Hindlimb muscle (tissue), 1 donor: Measurements from ENCODE around the gene ARHGAP40. TPM values are rescaled to one million over a fixed set of nuclear protein-coding genes. Genes with fewer than 3 reads are reported as not detected.
A peak's percentile ranks its signal among the peaks of the same experiment; 100 is the strongest.

Experiments
- DNase-seq: peaks from one replicate; pipeline ENCODE4 v3.0.0-alpha.2; 2013
- polyA plus RNA-seq: library from polyadenylated mRNA; unstranded; fragments of 120-200 nt; gene quantifications from one replicate; pipeline ENCODE4 v1.2.1, GENCODE V29; 2013; ENCODE audit not compliant: insufficient read length

ARHGAP40 gene
- polyA plus RNA-seq, 1 donor, result 0.09 TPM

- no peak for DNase-seq
Measured at GRCh38 chr20:38617830-38618196, 16.2 kb downstream of the ARHGAP40 start.

DNA sequence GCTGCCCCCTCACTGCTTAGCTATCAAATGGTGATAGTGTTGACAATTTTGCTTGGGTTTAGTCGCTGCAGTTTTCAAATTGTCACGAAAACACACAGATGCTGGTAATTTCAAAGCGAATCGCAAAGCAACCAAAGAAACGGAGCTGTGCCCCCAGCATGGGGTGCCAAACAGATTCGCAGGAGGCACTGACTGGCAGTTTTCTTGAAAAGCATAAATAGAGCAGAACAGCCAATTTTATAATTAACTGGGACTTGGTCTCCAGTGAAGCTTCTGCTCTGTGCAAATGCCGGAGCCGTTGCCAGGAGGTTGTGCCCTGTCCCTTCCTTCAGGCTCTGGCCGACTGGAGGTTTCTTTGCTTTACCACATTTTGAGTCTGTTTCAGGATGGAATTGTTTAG is 18.8 kb downstream of the ARHGAP40 start:
- DNase-seq, result no peak

DNA sequence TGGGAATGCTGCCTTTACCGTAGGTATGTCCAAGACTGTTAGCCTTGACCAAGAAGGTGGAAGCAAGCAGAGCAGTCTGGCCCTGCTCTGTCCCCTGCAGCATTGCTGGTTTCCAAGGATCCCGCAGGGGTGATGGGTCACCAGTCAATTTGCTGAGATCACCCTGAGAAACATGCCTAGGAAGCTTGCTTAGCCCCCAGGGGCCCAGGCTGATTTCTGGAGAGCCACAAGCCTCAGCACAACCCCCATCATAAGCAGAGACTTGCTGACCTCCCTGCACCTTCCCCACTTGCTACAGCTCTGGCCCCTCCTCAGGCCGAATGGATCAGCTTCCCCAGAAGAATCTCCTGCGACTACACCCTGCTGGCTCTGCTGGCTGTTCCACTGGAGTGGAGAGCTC is 21.5 kb downstream of the ARHGAP40 start:
- no peak for DNase-seq

DNA sequence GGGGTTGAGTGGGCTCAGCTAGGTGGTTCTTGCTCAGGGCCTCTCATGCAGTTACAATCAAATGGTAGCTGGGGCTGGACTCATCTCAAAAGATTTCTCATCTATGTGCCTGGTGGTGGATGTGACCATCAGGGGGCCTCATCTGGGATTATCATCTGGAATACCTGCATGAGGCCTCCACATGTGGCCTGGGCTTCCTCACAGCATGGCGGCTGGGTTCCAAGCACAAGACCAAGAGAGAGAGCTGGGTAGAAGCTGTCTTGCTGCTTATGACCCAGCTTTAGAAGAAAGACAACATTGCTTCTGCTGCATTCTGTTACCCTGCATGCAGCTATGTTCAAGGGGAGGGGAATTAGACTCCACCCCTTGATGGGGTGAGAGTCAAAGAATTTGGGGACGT is 22.5 kb downstream of the ARHGAP40 start:
- no peak for DNase-seq

DNA sequence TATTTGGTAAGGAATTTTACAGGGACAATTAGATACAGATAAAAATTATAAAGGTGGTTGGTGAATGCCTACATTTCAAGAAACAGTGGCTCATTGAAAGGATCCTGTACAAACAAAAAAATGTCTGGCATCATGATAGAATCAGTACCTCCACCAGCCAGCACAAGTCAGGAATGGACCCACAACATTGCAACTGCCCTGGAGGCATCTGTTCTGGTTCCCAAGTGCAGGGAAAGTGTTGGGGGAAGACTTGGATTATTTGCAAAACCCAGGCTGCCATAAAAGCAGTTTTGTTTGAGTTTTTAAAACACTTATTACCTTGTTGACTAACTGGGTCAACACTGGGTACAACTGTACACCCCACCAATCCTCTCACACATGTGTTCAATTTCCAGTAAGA is 24.3 kb downstream of the ARHGAP40 start:
- no peak for DNase-seq

DNA sequence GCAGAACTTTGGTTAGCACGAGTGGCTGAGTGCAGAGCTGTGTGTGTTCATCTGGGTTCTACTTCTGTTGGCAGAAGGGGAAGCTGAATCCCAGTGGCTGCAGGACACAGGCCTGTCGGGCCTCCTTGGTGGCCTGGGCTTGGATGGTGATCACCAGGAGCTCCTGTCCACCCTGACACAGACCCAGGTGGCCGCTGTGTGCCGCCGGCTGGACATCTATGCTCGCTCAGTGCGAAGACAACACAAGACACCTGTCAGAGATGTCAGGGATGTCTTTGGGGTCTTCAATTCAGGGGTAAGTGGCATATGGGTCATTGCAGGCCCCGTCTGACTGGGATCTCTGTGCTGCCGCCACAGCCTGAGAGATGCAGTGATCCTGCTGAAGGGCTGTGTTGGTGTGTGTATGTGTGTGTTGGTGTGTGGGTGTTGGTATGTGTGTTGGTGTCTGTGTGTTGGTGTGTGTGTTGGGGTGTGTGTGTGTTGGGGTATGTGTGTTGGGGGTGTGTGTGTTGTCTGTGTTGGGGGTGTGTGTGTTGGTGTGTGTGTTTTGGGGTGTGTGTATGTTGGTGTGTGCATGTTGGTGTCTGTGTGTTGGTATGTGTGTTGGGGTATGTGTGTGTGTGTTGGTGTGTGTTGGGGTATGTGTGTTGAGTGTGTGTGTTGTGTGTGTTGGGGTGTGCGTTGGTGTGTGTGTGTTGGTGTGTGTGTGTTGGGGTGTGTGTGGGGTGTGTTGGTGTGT is 25.5 kb downstream of the ARHGAP40 start:
- no peak for DNase-seq

DNA sequence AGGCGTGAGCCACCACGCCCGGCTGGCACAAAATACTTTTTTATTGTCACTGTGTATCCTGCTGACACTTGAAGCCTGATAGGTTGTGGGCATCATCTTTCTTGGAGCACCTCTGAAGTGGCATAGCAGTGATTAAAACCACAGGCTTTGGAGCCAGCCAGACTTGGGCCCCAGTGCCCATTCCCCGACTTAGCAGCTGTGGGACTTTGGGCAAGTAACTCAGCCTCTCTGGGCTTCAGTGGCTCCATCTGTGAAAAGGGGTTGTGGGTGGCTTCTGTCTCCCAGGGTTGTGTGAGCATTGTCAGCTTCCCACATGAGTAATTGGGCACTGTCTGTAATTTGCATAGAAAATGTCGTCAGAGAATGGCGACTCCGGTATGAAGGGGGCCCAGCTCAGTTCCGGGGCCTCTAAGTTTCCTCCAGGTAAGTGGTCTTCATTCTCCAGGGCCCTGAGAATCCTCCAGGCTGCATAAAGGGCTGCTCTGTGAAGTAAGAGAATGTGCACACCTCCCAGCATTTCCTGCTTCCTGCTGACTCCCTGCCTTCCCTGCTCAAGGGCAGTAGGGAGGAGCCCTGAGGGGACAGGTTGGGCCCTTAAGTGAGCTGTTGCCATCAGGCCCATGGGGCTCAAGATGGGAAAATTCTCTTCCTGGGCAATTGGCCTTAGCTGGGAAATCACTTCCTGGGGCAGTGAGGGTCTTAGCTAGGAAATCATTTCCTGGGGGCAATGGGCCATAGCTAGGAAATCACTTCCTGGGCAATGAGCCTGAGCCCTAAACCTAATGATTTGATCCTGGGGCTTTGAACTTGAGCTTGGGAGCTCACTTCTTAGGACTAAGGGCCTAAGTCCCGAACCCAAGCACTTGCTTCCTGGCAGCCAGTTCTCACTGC is 27.2 kb downstream of the ARHGAP40 start:
- DNase-seq, result no peak

GRCh38 chr20:38629979-38630378 is 28.4 kb downstream of the ARHGAP40 start:
- no peak for DNase-seq

DNA sequence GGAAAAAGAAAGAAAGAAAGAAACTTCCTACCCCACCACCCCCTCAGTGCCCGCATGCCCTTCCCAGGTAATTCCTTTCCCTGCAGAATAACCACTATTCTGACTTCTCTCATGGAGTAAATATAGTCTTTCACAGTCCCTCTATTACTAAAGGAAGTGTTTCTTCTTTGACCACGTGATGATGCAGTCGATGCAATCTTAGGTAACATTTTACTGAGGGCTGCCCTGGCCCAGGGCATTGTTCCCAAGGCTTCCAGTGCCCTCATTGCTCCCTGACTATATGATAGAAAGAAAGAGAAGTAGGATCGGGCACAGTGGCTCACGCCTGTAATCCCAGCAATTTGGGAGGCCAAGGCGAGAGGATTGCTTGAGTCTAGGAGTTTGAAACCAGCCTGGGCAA is 29.1 kb downstream of the ARHGAP40 start:
- DNase-seq, result no peak

- DNase-seq, result no peak
Measured at GRCh38 chr20:38631155-38632022, 29.8 kb downstream of the ARHGAP40 start.

- DNase-seq, result no peak
Measured at GRCh38 chr20:38633577-38634093, 32.0 kb downstream of the ARHGAP40 start.

- no peak for DNase-seq
Measured at GRCh38 chr20:38635721-38636288, 34.2 kb downstream of the ARHGAP40 start.

DNA sequence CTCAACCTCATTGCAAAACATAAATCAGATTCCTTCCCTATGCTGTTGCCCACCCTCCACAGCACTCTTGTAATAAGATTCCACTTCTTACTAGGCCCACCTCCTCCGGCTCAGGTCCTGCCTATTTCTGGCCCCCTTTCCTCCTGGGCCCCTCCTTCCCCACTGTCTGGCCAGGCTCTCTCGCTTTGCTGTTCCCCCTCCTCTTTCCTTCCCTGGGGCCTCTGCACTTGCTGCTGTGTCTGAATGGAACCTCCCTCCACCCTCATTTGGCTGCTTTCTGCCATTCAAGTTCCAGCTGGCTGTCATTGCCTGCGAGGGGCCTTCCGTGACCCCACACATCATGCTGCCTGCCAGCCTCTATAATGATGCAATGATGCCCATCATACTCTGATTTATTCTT is 38.9 kb downstream of the ARHGAP40 start:
- no peak for DNase-seq

GRCh38 chr20:38642498-38642897 is 40.9 kb downstream of the ARHGAP40 start:
- DNase-seq, result no peak

DNA sequence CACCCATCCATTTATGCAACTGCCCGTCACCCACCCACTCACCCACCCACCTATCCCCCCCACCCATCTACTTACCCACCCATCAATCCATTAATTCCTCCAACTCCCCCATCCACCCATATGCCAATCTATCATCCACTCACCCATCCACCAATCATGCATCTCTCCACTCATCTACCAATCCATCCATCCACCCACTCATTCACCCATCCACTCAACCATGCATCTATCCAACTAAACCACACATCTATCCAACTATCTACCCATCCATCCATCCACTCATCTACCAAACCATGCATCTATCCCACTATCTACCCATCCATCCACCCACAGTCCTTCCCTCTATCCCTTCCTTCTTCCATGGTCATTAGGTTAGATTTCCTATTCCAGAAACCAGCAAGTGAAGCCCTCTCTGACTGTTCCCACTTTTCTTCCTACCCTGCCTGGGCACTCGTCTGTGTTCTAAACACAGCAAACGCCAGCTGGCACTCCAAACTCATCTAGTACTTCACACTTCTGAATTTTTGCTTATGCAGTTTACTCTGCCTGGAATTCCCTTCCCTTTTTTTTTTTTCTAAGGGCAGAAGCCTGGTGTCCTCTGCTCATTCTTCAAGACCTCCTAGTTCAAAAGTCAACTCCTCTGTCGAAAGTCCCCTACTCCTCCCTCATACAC is 43.1 kb downstream of the ARHGAP40 start:
- no peak for DNase-seq

DNA sequence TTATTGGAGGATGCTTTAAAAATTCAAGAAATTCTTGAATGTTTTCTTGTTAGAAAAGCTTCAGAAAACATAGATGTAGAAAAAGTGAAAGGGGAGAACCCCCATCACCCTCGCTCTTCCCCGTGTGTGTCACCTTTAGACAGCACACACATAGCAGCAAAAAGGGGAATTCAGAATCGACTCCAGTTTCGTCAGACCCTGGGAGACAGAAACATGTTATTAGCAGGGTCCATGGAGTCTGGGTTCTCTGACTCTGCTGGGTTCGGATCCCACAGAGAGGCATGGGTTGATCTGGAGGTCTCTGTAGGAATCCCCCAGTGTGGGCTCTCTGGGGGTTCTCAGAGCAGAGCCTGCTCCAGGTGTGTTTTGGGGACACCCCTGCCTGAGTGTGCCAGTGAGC is 43.7 kb downstream of the ARHGAP40 start:
- no peak for DNase-seq

- peak; percentile 77 for DNase-seq
Measured at GRCh38 chr20:38645980-38646858, 44.6 kb downstream of the ARHGAP40 start.

DNA sequence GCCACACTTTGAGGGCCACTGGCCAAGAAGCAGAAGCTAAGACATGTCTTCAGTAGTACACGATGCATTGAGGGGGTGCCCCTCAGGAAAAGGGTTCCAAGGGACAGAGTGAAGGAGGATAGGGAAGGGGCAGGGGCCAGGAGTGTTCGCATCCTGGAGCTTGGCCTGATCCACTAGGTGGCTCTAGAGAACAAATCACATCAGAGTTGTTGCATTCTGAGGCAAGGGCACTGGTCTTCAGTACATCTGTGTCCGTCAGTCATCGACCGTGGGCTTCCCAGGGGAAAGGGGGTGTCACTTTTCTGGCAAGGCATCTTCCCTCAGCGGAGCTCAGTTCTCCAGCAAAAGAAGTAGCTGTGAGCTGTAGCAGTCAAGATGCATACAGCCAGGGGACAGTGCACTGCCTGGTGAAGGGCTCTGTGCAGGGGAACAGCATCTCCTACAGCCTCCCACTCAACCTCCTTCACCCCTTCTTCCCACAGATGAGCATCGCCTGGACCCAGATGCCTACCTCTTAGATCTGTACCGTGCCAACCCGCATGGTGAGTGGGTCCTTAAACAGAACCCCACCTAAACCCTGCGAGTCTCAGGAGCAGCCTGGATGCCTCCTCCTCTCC is 47.8 kb downstream of the ARHGAP40 start:
- peak; percentile 29 for DNase-seq

GRCh38 chr20:38650010-38650409 is 48.4 kb downstream of the ARHGAP40 start:
- no peak for DNase-seq

DNA sequence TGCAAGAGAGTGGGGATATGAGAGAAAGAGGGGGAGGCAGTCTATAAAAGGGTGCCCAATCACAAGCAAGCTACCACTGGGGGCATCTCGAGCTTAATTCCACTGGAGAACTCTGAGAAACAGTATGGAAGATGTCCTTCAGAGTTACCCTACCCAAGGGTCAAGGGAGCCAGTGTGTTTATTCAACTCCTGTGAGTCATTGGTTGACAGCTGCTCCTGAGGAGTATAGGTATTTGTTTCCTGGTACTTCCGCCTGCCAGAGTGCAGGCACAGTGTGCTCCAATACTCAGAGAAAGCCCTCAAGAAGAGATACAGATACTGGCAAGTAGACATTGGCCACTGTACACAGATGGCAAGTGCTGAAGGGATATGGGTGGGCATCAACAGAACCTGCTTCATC is 49.5 kb downstream of the ARHGAP40 start:
- DNase-seq, result no peak
